Measurements from ENCODE around the gene COG7.
"Not testable (repeated sequence)": the region's sequence is repeated elsewhere in the genome, so short reads cannot be mapped to it uniquely, and the experiment has no call there.

COG7 gene

GRCh38 chr16:23389201-23389600, 63.8 kb downstream of the COG7 start:
- DNase-seq (ENCODE audit: extremely low read depth in 1 of 2, low read depth in 1 of 2), result no peak

GRCh38 chr16:23388786-23389185, 64.2 kb downstream of the COG7 start:
- DNase-seq (ENCODE audit: extremely low read depth in 1 of 2, low read depth in 1 of 2), result no peak

GRCh38 chr16:23387666-23388065, 65.3 kb downstream of the COG7 start:
- DNase-seq (ENCODE audit: extremely low read depth in 1 of 2, low read depth in 1 of 2), result no peak

GRCh38 chr16:23385441-23385840, 67.5 kb downstream of the COG7 start:
- no peak for DNase-seq (ENCODE audit: extremely low read depth in 1 of 2, low read depth in 1 of 2)

- no peak for DNase-seq (ENCODE audit: extremely low read depth in 1 of 2, low read depth in 1 of 2)
Observed at GRCh38 chr16:23384878-23385277, 68.1 kb downstream of the COG7 start.

GRCh38 chr16:23383881-23384280, 69.1 kb downstream of the COG7 start:
- no peak for DNase-seq (ENCODE audit: extremely low read depth in 1 of 2, low read depth in 1 of 2)

- no peak for DNase-seq (ENCODE audit: extremely low read depth in 1 of 2, low read depth in 1 of 2)
Observed at GRCh38 chr16:23382279-23382678, 70.7 kb downstream of the COG7 start.

- DNase-seq (ENCODE audit: extremely low read depth in 1 of 2, low read depth in 1 of 2), result not testable (repeated sequence)
Observed at GRCh38 chr16:23381702-23382101, 71.3 kb downstream of the COG7 start.

- DNase-seq (ENCODE audit: extremely low read depth in 1 of 2, low read depth in 1 of 2), result no peak
Observed at GRCh38 chr16:23380501-23380951, 72.5 kb downstream of the COG7 start.

GRCh38 chr16:23379707-23380106, 73.3 kb downstream of the COG7 start:
- DNase-seq (ENCODE audit: extremely low read depth in 1 of 2, low read depth in 1 of 2), result no peak

GRCh38 chr16:23378921-23379320, 74.1 kb downstream of the COG7 start:
- no peak for DNase-seq (ENCODE audit: extremely low read depth in 1 of 2, low read depth in 1 of 2)

- no peak for DNase-seq (ENCODE audit: extremely low read depth in 1 of 2, low read depth in 1 of 2)
Observed at GRCh38 chr16:23378256-23378655, 74.7 kb downstream of the COG7 start.

GRCh38 chr16:23377071-23377931, 75.7 kb downstream of the COG7 start:
- no peak for DNase-seq (ENCODE audit: extremely low read depth in 1 of 2, low read depth in 1 of 2)

GRCh38 chr16:23375643-23376042, 77.3 kb downstream of the COG7 start:
- DNase-seq (ENCODE audit: extremely low read depth in 1 of 2, low read depth in 1 of 2), result no peak

GRCh38 chr16:23374721-23375510, 78.1 kb downstream of the COG7 start:
- no peak for DNase-seq (ENCODE audit: extremely low read depth in 1 of 2, low read depth in 1 of 2)

- no peak for DNase-seq (ENCODE audit: extremely low read depth in 1 of 2, low read depth in 1 of 2)
Observed at GRCh38 chr16:23373436-23374219, 79.4 kb downstream of the COG7 start.

- DNase-seq (ENCODE audit: extremely low read depth in 1 of 2, low read depth in 1 of 2), result no peak
Observed at GRCh38 chr16:23371368-23371767, 81.6 kb downstream of the COG7 start.

- DNase-seq (ENCODE audit: extremely low read depth in 1 of 2, low read depth in 1 of 2), result no peak
Observed at GRCh38 chr16:23369416-23369815, 83.6 kb downstream of the COG7 start.

- DNase-seq (ENCODE audit: extremely low read depth in 1 of 2, low read depth in 1 of 2), result no peak
Observed at GRCh38 chr16:23368469-23368868, 84.5 kb downstream of the COG7 start.

- no peak for DNase-seq (ENCODE audit: extremely low read depth in 1 of 2, low read depth in 1 of 2)
Observed at GRCh38 chr16:23367988-23368387, 85.0 kb downstream of the COG7 start.

GRCh38 chr16:23367564-23367963, 85.4 kb downstream of the COG7 start:
- no peak for DNase-seq (ENCODE audit: extremely low read depth in 1 of 2, low read depth in 1 of 2)

All from activated CD8-positive, alpha-beta memory T cell treated with anti-CD3 and anti-CD28 coated beads for 1 hour (primary cell).